ENCODE measurements around the gene TRIM14. TPM values are rescaled to one million over a fixed set of nuclear protein-coding genes. Genes with fewer than 3 reads are reported as not detected.

Gene TRIM14, protein sequence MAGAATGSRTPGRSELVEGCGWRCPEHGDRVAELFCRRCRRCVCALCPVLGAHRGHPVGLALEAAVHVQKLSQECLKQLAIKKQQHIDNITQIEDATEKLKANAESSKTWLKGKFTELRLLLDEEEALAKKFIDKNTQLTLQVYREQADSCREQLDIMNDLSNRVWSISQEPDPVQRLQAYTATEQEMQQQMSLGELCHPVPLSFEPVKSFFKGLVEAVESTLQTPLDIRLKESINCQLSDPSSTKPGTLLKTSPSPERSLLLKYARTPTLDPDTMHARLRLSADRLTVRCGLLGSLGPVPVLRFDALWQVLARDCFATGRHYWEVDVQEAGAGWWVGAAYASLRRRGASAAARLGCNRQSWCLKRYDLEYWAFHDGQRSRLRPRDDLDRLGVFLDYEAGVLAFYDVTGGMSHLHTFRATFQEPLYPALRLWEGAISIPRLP
- total RNA-seq: 44.4 TPM

DNA sequence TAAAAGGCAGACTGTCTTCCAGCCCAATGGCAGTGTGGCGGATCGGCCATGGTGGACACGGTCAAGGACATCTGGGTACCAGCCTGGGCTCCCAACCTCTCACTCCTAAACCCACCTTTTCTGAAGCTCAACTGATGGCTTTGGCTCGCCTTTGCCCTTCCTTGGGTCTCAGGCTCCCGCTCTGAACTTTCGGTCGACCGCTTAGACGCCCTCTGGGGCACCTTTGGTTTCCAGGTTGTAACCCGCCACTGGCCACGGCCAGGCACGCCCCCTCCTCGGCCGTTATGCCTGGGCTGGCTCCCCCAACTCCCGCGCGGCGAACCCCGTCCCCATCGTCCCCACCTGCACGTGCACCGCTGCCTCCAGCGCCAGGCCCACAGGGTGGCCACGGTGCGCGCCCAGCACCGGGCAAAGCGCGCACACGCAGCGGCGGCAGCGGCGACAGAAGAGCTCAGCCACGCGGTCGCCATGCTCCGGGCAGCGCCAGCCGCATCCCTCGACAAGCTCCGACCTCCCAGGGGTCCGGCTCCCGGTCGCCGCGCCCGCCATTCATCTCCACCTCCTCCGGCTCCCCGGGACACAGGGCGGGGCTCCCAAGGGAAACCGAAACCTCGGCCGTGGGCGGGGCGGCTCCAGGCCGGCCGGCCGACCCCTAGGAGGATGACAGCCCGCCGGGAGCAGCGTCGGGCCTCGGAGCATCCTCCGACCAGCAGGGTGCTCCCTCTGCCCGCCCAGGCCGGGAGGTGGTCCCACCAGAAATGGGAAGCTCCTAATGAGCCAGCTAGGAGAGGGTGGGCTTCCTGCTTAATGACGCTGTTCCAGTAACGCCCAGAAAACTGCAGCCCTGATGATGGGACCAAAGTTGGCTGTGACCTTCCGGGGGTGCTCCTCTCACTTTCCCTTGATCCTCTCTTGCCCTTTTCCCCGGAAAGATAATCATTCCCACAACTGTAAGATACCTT is at the start of gene TRIM14:
Gene TRIM14 (minus strand): TSS at position 583 of the 962 bp plus-strand sequence. CDS start 34 bp downstream, at position 549.
- peak; percentile 44 for DNase-seq (ENCODE audit: low spot score)

DNA sequence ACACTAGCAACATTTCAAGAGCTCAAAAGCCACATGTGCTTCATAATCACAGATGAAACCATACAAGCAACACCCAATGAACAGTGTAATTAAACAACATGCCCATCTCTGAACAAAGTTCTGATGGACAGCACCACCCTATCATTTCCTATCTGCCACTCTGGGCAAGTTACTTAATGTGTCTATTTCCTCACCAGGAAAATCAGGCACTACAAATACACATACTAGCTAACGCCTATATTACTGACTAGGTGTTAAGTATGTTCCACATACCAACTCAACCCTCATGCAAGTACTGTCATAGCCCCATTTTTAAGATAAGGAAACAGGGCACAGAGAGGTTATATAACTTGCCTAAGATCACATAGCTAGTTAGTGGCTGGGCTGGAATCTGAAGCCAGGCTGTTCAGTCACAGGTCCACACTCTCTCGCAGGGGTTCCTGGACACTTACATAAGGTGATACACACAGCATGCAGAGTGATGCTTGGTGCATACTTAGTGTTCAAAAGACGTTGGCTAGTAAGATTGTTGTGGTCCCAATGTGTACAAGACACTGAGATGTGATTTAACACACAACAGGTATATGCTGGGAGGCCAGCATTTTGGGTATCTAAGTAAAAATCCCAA is 49.2 kb upstream of the TRIM14 start:
- DNase-seq (ENCODE audit: low spot score): no peak

DNA sequence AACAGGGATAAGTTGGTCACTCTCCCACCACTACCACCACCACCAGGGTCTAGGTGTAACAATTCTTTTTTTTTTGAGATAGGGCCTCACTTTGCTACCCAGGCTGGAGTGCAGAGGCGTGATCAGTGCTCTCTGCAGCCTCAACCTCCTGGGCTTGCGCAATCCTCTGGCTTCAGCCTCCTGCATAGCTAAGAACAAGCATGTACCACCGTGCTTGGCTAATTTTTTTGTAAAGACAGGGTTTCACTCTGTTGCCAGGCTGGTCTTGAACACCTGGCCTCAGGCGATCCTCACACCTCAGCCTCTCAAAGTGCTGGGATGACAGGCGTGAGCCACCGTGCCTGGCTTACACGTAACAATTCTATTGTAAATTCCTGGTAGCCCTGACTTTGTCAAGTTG is 45.9 kb upstream of the TRIM14 start:
- DNase-seq (ENCODE audit: low spot score): no peak

DNA sequence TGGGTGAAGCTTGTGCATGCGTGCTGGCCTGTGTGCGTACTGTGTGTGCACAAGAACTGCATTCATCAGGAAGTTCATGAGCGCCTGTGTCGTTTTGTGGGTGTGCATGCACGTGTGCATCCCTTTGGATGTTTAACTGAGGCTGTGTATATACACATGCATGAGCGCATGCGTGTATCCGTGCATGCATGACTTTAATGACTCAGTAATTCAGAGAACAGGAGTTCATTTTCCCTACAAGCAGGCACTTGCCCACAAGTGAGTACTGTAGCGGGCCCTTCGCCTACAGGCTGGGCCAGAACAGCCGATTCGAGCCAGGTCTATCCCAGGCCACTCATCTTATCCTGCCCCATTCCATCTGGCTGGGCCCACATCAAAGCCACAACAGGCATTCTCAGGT is 43.6 kb upstream of the TRIM14 start:
- no peak for DNase-seq (ENCODE audit: low spot score)

DNA sequence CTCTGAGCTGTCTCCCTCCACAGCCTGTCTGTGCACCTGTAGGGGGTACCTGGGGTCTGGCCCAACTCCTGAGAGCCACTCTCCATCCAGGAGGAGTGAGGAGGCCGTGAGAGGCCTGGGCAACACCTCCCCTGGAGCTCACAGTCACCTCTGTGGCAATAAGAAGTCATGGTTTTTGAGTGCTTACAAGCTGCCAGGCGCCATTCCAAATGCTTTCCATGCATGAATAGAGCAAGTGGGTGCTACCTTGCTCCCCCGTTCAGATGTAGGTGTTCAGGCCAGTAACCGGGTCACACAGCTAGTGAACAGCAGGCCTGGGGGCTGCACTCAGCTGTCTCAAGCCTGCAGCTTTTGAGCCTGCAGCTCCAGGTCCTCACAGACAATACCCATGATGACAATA is 42.8 kb upstream of the TRIM14 start:
- no peak for DNase-seq (ENCODE audit: low spot score)

DNA sequence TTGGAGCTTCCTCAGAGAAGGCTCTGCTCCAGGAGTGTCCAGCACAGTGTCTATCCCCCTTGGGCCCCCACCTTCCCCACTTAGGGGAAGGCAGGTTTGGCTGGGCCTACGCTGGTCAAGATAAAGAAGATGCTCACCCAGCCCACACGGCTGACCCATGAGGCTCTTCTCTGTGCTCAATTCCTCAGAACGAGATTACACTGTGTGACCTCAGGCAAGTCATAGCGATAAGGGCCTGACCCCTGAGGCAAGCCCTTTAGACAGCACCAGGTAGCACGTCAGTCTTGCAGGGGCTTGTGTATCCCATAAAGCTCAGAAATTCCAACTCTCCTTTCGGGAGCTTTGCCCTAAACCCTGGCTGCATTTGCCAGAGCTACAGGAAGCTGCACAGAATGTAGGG is 40.8 kb upstream of the TRIM14 start:
- DNase-seq (ENCODE audit: low spot score): no peak

DNA sequence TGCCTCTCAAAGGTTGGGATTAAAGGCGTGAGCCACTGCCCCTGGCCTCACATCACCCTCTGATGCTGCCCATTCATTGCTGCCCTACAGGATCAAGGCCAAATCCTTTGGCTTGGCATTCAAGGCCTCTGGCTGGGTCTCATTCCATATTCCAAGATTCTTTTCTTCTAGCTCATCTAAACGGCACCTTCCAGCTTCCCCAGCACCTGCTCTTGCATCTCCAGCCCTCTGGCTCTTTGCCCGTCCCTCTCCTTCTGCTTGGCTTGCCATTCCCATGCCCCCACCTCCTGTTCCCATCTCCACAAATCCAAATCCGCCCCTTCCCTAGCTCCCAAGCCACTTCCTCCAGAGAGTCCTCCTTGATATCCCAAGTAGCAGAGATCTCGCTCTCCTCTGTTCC is 40.3 kb upstream of the TRIM14 start:
- no peak for DNase-seq (ENCODE audit: low spot score)

DNA sequence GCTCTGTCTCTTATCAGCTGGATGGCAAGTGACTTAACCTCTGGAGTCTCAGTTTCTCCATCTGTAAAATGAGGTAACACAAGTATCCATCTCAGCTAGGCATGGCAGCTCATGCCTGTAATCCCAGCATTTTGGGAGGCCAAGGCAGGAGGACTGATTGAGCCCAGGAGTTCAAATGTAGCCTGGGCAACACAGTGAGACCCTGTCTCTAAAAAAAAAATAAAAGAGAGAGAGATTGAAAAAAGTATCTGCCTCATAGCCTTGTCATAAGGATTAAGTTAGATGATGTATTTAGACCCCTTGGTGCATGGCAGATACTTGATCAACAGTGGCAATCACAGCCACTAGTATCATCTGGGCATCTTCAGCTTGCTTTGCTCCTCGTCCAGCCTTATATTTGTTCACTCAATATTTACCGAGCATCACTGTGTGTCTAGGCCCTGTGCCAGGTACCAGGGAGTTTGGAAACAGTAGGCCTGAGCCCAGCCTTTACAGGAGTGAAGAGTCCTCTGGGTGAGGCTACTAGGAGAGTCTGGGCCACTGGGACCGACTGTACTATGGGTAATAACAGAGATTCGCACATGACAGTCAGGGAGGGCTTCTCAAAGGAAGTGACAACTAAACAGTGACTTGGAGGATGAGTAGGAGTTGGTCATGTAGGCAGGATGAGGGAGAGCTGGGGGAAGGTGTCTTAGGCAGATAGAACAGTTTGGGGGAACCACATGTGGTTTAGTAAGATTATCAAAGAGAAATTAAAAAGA is 39.2 kb upstream of the TRIM14 start:
- DNase-seq (ENCODE audit: low spot score): peak; percentile 83

DNA sequence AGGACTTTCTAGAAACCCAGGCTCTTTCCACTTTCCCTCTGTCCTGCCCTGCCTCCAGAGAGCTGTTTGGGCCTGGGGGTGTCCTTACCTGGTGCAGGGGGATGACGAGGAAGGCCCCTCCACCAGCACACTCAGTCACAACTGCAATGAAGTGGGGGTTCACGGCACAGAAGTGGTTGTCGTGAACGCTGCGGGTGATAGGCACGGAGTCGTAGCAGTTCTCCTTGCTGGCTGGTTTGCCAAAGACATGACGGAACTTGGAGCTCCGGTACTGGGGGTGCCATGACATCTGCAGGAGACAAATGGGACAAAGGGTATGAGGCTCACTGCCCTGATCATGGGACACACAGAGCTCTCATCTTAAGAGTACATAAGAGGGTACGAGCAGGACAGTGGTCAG is 38.4 kb upstream of the TRIM14 start:
- DNase-seq (ENCODE audit: low spot score): no peak

DNA sequence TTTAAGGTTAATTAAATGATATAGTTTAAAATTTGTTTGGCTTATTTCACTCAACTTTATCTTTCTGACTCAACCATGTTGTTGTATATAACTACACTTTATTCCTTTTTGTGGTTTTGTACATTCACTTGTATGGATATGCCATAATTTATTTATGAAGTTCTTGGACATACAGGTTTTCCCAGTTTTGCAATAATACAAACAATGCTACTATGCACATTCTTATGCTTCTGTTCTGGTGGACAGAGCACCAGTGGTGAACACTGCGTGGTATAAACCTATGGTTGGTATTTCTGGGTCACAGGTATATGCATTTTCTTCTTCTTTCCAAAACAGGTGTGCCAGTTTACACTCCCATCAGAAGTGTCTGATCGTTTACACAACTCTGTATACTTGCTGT is 35.7 kb upstream of the TRIM14 start:
- DNase-seq (ENCODE audit: low spot score): no peak

DNA sequence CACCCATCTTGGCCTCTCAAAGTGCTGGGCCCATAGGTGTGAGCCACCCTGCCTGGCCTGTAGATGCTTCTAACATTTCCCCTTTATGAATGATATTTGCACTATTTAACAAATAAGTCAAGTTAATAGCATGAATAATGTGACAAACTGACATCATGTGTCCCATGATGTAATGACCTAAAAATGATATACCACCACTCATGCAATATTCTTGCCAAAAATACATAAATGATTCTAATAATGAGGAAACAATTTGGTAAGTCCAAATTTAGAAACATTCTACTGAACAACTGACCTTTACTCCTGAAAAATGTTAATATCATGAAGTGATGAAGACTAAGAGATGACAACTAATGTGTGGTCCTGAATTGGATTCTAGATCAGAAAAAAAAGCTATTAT is 33.5 kb upstream of the TRIM14 start:
- DNase-seq (ENCODE audit: low spot score): no peak

DNA sequence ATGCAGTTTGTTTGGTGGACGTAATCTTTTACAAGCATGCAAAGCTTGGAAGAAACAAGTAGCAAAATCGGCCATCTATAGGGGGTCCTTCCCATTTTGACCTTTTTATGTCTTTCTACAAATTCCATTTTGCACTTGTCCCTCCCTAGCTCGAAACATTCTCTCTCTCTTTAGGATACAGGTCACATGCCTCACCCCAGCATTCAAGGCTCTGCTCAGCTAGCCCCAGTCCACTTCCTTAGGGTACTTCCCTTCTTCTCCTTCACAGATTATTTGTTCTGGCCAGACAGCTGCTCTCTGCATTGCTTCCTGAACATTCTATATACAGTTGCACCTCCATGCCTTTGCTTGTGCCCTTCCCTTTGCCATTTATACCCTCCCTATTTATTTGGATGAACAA is 31.7 kb upstream of the TRIM14 start:
- no peak for DNase-seq (ENCODE audit: low spot score)

DNA sequence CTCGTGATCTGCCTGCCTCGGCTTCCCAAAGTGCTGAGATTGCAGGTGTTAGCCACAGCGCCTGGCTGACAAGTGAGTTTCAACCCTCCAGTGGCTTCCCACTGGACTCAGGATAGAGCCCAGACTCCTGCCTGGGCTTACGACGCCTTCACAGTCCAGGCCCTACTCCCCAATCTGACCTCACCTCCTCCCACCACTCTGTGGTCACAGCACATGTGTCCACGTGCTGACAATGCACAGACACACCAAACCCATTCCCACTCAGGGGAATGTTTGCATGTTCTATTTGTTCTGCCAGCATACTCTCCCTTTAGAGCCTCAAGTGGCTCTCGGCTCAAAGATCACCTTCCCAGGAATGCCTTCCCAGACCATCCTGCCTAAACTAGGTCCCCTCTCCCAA is 31.1 kb upstream of the TRIM14 start:
- no peak for DNase-seq (ENCODE audit: low spot score)

DNA sequence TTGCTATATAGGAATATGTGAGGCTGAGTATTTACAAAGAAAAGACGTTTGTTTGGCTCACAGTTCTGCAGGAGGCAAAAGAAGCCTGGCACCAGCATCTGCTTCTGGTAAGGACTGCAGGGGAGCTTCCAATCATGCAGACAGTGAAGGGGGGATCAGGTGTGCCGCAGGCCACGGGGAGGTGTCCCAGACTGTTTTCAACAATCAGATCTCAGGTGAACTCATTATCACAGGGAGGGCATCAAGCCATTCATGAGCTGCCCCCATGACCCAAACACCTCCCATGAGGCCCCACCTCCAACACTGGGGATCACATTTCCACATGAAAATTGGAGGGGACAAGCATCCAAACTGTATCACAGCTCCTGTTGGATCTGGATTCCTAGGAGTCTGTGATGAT is 30.4 kb upstream of the TRIM14 start:
- no peak for DNase-seq (ENCODE audit: low spot score)

DNA sequence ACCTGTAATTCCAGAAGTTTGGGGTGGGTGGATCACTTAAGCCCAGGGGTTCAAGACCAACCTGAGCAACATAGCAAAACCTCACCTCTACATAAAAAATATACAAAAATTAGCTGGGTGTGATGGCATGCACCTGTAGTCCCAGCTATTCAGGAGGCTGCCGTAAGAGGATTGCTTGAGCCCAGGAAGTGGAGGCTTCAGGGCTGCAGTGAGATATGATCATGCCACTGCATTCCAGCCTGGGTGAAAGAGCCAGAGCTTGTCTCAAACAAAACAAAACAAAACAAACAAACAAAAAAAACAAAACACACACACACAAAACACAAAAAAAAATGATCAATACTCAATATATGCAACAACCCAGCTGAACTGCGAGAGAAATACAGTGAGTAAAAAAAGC is 29.5 kb upstream of the TRIM14 start:
- no peak for DNase-seq (ENCODE audit: low spot score)

DNA sequence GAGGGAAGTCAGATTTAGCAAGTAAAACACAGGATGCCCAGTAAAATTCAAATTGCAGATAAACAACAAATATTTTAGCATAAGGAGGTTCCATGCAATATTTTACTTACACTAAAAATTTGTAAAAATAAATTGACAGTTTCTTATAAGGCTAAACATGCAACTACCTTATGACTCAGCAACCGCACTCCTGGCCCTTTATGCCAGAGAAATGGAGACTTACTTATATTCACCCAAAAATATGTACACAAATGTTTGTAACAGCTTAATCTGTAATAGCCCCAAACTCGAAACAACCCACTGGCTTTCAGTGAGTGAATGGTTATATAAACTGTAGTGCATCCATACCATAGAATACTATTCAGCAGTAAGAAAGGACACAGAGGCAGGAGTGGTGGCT is 28.6 kb upstream of the TRIM14 start:
- DNase-seq (ENCODE audit: low spot score): no peak

DNA sequence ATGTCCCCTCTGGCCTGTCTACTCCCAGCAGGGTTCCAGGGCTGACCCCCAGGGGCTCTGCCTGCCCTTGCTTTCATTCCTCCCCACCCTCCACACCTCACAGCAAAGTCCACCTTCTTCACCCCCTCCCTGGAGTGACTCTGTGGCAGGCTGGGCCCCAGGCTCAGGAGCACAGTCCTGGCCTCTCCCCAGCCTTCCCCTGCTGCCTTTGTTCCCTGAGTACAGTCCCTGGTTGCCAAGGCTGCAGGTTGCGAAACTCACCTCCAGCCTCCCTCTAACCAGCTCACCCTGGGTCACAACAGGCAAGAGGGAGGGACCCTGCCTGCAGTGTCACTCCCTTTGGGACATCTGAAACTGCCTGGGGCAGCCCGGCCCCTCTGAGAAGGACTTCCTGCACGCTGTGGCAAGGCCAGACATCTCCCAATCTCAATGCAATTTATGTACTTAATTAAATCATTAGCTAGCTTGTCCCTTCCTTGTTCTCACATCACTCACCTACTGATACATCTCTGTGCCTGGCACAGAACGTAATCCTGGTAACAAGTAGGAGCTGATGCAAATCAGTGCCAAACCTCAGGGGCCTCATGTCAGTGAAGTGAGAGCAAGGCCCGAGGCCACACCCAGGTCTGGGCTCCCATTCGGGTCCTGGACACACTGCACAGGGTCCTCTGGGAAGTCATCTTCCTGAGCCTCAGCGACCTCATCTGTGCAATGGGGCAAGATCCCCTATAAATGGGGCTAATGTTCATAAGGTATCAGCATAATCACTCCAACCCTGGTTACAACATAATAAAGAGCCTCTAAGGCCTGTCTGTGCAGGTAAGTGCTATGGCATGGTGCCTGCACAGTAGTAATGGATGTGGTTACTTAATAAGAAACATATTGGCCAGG is 27.3 kb upstream of the TRIM14 start:
- DNase-seq (ENCODE audit: low spot score): peak; percentile 95

DNA sequence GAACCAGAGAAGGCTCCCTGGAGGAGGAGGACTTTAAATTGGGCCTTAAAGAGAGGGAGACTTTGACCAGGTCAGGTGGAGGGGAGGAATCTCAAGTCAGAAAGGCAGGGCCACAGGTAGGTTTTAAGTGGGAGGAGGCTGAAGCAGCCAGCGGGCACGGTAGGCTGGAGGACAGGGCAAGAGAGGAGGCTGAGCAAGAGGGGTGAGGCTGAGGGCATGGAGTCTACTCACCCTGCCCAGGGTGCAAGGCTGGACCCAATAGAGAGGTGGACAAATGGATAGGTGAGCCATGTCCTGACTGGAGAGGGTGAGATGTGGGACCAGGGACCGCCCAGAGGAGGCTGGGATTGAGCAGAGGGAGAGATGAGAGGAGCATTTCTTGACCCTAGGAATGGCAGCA is 25.6 kb upstream of the TRIM14 start:
- DNase-seq (ENCODE audit: low spot score): no peak

DNA sequence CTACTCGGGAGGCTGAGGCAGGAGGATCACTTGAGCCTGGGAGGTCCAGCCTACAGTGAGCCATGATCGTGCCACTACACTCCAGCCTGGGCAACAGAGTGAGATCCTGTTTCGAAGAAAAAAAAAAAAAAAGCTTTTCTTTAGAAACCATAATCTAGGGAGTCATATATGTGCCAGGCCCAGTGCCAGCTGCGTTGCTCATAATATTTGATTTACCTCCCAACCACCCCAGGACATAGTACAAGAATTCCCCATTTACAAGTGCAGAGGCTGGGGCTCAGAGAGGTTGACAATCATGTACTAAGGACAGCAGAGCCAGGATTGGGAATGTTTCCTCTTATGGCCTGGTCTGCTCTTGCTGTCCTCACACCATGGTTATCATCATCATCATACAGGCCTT is 25.1 kb upstream of the TRIM14 start:
- DNase-seq (ENCODE audit: low spot score): no peak

DNA sequence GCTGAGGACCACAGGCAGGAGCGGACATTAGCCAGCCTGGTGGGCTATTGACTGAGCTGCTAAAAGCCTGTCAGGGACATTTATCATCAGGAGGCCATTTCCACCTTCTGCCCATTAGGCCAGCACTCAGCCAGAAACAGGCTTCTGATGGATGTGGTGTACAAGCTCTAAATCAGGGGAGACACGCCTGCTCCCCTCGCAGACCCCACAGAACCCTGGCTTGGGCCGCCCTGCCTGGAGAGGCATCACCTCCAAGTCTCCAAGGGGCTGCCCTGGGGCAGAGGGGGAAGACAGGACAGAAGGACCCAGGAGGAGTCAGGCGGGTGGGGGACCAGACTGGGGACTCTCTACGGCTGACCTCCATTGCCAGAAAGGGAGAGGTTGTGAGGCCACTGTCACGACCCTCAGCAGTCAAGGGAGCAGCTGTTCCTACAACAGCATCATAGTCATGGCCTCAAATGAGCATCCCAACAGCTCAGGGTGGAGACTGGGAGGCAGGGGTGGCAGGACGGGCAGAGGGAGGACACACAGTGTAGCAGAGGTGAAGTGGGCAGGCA is 24.0 kb upstream of the TRIM14 start:
- DNase-seq (ENCODE audit: low spot score): no peak
